Lower lobe of right lung (tissue), 2 donors: Measurements from ENCODE around the gene PRRC2B. TPM values are rescaled to one million over a fixed set of nuclear protein-coding genes. Genes with fewer than 3 reads are reported as not detected.
A peak's percentile ranks its signal among the peaks of the same experiment; 100 is the strongest.

Source experiments
- ATAC-seq, 2 donors: fragments of 200-7000 bp; cut with Tn5 transposase; one replicate each; pipeline ENCODE4 v1.9.1; 2020 to 2022; ENCODE audit warnings: mild to moderate bottlenecking in 2 of 2, moderate library complexity in 2 of 2
- DNase-seq: peaks from one replicate; pipeline ENCODE4 v3.0.0-alpha.2; 2020
- H3K27ac ChIP-seq: fragments of 200-600 bp; one replicate; pipeline ENCODE4 v1.8.0; 2022
- H3K27me3 ChIP-seq: fragments of 200-600 bp; one replicate; pipeline ENCODE4 v1.8.0; 2022; ENCODE audit warnings: low read depth
- H3K36me3 ChIP-seq: fragments of 200-600 bp; one replicate; pipeline ENCODE4 v1.8.0; 2022; ENCODE audit warnings: mild to moderate bottlenecking
- H3K4me1 ChIP-seq: fragments of 200-600 bp; one replicate; pipeline ENCODE4 v1.8.0; 2022
- H3K4me3 ChIP-seq: fragments of 200-600 bp; one replicate; pipeline ENCODE4 v1.8.0; 2022; ENCODE audit warnings: mild to moderate bottlenecking
- H3K9me3 ChIP-seq: fragments of 200-600 bp; one replicate; pipeline ENCODE4 v1.8.0; 2022
- intact Hi-C: fragments of 100-400 bp; cut with DNase I; formaldehyde crosslinking; loops from one replicate; pipeline ENCODE4 v1.11.0; 2022
- total RNA-seq: library from RNA; stranded (reverse); fragmentation: NEBNext Ultra II Directional; extraction: Animal tissue kit (Norgen Biotek cat#: 25700); gene quantifications from one replicate; pipeline ENCODE4 v1.2.1, GENCODE V29; 2021
- TF ChIP-seq, protein P1 (sequence below): fragments of 200-600 bp; IDR thresholded peaks from one replicate; pipeline ENCODE4 v1.8.0; 2022; ENCODE audit warnings: antibody characterized with exemption, mild to moderate bottlenecking
- donor health status: DM: no; HTN: yes; CAD: no; lungs with severe emphysema.

The PRRC2B gene
- total RNA-seq, 1 donor from 2014 or later = 170 TPM

DNA sequence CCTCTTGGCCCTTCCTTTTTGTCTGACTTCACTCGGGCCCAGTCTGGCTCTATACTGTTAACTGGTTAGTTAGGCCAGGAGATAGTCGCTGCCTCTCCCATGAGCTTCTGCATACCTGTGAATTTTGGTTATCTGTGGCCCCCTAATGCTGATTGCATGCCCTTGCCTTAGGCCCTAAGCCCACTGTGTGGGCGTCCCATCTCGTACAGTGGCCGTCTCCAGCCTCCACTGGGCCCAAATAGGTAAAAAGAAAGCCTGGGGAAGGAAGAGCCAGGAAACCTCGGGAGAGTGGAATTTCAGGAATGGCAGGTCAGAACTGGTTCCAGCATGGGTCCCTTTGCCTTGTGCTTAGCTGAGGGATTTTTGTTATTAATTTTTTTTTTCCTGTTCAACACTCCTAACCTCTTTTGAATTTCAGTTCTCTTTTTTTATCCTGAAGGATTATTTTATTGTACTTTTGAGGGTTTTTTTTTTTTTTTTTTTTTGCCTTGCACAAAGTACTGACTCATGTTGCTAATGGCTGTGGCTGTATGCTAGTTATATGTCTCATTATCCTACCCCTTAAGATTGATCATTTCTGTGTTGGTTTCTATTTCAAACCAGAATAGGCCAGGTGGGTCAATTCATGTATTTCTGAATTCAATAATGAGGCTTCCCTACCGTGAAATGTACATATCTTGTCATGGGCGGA lies 3.4 kb downstream of the PRRC2B start:
- no peaks in the 10 kb centered on the region for H3K36me3 ChIP-seq
- peak overlapping the region; percentile 22 for H3K4me3 ChIP-seq
- TF ChIP-seq, protein P1, sequence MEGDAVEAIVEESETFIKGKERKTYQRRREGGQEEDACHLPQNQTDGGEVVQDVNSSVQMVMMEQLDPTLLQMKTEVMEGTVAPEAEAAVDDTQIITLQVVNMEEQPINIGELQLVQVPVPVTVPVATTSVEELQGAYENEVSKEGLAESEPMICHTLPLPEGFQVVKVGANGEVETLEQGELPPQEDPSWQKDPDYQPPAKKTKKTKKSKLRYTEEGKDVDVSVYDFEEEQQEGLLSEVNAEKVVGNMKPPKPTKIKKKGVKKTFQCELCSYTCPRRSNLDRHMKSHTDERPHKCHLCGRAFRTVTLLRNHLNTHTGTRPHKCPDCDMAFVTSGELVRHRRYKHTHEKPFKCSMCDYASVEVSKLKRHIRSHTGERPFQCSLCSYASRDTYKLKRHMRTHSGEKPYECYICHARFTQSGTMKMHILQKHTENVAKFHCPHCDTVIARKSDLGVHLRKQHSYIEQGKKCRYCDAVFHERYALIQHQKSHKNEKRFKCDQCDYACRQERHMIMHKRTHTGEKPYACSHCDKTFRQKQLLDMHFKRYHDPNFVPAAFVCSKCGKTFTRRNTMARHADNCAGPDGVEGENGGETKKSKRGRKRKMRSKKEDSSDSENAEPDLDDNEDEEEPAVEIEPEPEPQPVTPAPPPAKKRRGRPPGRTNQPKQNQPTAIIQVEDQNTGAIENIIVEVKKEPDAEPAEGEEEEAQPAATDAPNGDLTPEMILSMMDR = no peak
- no peak for ATAC-seq
- peak overlapping the region; percentile 92 for H3K27ac ChIP-seq
- no peaks in the 10 kb centered on the region for H3K27me3 ChIP-seq
- no peaks in the 10 kb centered on the region for H3K9me3 ChIP-seq
- peaks cover 81% of the 10 kb centered on the region for H3K4me1 ChIP-seq
- intact Hi-C loops = no loop called here
- DNase-seq = no peak

DNA sequence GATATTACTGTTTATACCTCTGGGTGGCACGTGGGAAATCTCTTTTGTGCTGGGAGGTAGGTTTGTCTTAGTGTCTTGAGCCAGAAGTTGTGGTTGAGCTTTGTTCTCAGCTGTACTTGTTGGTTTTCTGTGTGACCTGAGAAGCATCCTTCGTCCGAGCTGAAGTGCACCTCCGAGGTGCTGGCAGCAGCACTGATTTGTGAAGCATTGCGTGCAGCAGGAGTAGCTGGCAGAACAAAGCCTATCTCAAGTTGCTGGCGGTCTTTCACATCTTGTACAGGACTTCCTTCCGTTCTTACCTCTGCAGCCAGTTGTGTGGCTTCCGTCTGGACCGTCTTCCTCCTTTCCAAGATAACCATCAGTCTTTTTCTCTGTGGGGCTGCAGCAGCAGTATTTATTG lies 4.3 kb downstream of the PRRC2B start:
- no peaks in the 10 kb centered on the region for H3K9me3 ChIP-seq
- peak overlapping the region; percentile 92 for H3K27ac ChIP-seq
- ATAC-seq = peak; percentile 25 to 35
- no peaks in the 10 kb centered on the region for H3K36me3 ChIP-seq
- intact Hi-C loops = no loop called here
- no peaks in the 10 kb centered on the region for H3K27me3 ChIP-seq
- H3K4me3 ChIP-seq = peak overlapping the region; percentile 22
- H3K4me1 ChIP-seq = peaks cover 84% of the 10 kb centered on the region
- peak; percentile 59 for DNase-seq
- TF ChIP-seq, protein P1 = no peak

DNA sequence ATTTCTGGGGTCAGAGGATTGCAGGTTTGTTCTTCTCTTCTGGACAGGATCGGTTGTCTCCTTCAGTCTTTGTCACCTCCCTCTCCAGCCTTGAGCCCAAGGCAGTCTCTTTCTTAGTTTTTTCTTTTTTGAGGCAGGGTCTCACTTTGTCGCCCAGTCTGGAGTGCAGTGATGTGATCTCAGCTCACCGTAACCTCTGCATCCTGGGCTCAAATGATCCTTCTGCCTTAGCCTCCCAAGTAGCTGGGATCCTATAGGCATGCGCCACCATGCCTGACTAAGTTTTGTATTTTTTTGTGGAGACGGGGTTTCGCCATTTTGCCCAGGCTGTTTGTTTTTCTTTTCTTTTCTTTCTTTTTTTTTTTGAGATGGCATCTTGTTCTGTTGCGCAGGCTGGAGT lies 6.1 kb downstream of the PRRC2B start:
- Histone ChIP-seq H3K4me1 (peaks cover 98% of the 10 kb centered on the region), H3K27ac (no peak overlapping the region), H3K9me3 (no peaks in the 10 kb centered on the region), H3K36me3 (no peaks in the 10 kb centered on the region), H3K27me3 (no peaks in the 10 kb centered on the region), H3K4me3 (no peak overlapping the region)
- TF ChIP-seq, protein P1 = no peak
- intact Hi-C loops = no loop called here
- ATAC-seq (no peak), DNase-seq (no peak)

DNA sequence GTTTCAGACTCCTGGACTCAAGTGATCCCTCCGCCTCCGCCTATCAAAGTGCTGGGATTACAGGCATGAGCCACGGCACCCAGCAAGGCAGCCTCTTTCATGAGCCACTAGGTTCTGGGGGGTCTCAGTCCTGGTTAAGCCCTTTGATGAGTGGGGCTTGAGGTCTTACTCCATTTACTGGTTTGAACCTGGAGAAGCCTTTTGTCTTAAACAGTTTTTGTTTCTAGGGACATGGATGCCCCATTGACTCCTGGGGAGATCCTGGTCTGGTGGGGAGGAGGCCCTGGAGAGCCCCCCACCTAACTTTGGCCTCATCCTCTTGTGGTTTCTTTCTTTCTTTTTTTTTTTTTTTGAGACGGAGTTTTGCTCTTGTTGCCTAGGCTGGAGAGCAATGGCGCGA lies 6.7 kb downstream of the PRRC2B start:
- Histone ChIP-seq H3K4me3 (no peak overlapping the region), H3K36me3 (no peaks in the 10 kb centered on the region), H3K9me3 (no peaks in the 10 kb centered on the region), H3K27ac (peak overlapping the region; percentile 5), H3K27me3 (no peaks in the 10 kb centered on the region), H3K4me1 (peaks cover 100% of the 10 kb centered on the region)
- TF ChIP-seq, protein P1 = no peak
- ATAC-seq (no peak), DNase-seq (no peak)
- intact Hi-C loops = no loop called here

DNA sequence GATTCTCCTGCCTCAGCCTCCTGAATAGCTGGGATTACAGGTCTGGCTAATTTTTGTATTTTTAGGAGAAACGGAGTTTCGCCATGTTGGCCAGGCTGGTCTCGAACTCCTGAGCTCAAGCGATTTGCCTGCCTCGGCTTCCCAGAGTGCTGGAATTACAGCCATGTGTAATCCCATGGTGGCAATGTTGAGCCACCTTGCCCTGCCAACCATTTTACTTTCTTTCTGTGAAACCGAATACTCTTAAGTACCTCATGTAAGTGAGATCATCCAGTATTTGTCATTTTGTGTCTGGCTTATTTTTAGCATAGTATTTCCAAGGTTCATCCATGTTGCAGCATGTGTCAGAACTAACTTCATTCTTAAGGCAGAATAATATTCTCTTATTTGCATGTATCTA lies 8.2 kb downstream of the PRRC2B start:
- Histone ChIP-seq H3K27me3 (no peaks in the 10 kb centered on the region), H3K9me3 (no peaks in the 10 kb centered on the region), H3K4me3 (no peak overlapping the region), H3K4me1 (peaks cover 100% of the 10 kb centered on the region), H3K36me3 (no peaks in the 10 kb centered on the region), H3K27ac (peak overlapping the region; percentile 74)
- intact Hi-C loops = no loop called here
- TF ChIP-seq, protein P1 = no peak
- ATAC-seq (no peak), DNase-seq (no peak)
